NCI-H2107 (cell line): ENCODE data around the gene TTC9C.
"Not testable (repeated sequence)": the region's sequence is repeated elsewhere in the genome, so short reads cannot be mapped to it uniquely, and the experiment has no call there.

Source experiments
- DNase-seq: peaks from one replicate; lab custom pipeline; 2025; lab: John Stamatoyannopoulos, UW

TTC9C gene

DNA sequence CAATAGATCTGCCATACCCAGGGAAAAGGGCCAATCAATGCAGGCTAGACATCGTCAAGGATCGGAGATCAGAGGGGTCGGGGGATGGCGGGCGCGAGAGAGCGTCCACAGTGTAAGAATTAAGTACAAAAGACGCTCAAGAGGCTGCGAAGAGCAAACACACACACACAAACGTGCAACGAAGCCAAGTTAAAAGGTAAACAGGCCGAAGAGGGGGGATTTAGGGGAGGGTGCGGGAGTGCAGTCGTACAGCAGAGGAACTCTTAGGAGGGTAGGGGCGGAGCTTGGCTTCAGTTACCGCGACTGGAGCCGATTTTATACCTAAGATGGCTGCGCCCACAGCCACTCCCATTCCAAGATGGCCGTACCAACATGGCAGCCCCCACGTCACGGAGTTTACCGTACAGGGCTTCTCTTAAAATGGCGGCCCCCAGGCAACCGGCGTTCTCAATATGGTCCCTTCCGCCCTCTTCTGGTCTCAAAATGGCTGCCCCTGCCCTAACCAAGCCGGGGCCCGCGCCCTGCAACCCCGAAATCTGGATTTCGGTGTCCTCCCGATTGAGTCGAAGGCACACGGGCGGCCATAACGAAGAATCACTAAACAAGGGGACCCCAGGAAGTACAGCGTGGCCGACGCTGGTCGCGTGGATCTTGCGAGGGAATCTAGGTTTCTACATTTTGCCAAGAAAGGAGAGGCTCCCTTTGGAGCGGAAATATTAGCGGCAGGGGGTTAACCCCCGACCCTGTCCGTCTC lies 18.9 kb upstream of the TTC9C start:
- peak; percentile 98 for DNase-seq

DNA sequence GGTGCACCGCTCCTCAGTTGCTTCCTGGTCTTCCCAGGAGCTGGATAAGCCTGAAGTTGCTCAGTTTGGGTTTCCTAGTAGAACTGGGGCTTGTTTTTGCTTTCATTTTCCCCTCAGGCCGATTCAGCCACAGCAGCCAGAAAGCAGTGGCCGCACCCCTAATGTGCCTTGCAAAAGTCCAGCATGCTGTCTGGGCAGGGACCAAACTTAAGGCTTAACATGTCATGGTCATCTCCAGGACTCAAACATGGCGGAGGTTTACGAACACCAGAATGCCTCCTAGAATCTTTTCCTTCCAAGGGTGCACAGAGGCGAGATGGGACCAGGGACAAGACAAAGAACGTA lies 18.3 kb upstream of the TTC9C start:
- DNase-seq: no peak

DNA sequence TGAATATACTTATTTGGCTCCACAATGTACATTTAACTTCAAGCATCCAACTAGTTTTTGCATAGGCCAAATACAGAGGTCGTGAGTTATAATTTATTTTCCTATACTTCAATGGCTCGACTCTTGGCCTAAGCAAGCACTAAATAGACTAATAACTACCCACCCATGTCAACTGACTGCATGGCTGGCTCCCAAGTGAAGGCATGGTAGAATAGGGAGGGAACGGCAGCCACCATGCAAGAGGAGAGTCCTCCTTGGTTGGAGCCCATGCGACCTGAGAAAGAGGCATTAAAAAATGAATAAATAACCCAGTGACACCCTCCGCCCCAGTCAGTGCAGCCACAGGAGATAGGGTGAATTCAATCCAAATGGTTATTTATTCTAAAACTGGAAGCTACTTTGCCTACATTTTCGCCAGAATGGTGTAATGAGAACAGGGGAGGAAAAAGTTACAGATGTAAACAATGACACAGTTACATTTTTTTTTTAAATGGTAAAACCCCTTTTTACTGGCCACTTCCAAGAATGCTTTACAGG lies 15.9 kb upstream of the TTC9C start:
- DNase-seq: no peak

DNA sequence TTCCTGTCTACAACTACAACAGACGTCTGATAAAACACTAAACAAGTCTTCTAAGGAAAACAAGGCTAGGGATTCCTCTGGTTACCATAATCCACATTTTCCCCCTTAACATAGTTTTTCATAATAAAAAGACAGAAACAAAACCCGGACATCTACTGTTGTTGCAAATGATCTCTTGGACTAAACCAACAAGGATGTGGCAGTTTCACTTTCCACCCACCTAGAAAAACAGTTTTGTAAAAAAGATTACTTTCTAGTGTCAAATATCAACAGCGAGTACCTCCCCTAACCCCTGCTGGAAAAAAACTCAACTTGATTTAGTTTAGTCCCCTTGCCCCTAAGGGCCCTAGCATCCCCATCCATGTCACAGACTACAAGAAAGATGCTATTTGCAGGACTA lies 15.4 kb upstream of the TTC9C start:
- DNase-seq: no peak

DNA sequence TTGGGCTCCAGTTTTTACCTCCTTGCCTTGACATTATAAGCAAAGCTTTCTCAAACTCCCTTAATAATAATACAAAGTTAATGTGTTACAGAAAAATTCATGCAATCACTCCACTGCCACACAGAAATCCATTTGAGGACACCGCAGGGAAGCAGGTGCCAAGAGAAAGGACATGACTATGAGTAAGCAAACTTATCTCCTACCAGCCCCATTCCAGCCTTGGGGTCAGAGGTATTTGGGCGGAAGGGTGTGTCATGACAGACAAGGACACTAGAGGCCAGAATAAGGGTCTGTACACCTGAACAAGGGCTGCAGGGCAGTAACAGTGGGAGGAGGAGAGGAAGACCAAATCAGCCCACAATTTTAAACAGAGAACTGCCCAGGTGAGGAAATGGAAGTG lies 14.9 kb upstream of the TTC9C start:
- DNase-seq: no peak

DNA sequence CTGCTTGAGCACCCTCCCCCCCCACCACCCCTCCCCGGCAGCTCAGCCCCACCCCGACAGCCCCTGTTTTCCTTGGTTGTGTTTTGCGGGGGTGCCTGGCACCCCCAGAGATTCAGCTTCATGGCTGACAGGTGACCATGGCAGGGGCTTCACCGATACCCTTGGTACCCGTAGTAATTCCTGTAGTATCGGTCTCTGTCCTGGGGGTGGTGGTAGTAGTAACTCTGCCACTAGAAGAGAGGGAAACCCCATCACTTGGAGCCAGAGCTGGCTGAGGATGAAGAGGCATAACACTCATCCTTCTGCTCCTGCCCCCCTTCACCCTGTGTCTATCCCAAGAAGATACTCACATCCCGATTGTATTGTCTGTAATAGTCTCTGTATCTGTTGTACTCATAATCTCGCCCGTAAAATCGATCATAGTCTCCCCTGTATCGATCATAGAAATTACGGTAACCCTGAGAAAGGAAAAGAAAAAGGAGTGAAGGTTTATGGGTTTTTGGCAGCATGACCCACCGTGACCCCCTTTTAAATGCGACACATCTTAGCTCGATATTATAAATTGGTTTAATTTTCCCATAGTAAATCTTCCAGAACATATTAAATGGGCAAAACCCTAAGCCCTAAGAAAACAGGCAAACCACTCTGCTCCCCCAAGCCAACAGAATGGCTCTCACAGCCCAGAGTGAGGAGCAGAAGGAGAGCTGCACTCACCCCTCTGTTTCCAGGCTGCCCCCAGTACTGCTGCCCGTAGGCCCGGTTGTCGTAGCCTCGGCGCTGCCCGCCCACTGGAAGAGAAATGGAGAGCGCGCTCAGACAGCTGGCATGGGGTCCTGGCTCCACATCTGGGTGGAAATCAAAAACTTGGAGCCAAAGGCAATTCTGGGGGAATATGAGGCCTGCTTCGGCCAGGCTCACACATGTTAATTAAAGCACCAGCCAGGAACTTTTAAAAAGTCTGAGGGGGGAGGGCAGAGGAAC lies 12.8 kb upstream of the TTC9C start:
- DNase-seq: no peak

DNA sequence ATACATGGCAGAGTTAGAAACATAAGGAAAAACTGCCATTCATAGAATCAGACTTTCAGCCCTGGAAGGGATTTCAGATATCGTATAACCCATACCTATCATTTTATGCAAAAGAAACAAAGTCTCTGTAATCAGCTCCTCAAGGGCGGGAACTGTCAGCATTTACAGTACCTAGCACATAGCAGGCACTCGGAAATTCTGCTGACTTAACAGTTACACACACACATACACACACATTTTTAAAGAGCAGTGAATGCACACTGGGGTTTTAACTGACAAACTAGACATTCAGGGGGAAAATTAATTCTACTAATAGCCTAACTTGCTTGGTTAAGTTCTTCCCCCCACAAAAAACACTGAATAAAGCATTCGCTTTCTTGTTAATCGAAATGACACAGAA lies 12.1 kb upstream of the TTC9C start:
- DNase-seq: no peak

DNA sequence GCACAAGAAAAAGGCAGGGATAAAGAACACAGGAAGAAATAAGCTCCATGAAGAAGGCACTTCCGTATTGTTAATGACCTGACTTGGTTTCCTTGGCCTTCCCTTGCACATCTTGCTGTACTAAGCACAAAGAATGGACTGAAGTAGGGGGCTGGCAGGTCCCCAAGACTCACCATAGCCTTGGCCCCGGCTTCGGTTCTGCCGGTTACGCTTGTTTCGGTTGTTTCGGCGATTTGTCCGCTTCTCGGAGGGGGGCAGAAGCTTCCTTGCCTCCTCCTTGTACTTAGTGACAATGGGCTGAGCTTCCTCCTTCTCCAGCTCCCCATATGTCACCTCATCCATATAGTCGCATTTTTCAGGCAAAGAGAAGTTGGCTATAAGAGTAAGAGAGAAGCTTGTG lies 11.5 kb upstream of the TTC9C start:
- DNase-seq: no peak

DNA sequence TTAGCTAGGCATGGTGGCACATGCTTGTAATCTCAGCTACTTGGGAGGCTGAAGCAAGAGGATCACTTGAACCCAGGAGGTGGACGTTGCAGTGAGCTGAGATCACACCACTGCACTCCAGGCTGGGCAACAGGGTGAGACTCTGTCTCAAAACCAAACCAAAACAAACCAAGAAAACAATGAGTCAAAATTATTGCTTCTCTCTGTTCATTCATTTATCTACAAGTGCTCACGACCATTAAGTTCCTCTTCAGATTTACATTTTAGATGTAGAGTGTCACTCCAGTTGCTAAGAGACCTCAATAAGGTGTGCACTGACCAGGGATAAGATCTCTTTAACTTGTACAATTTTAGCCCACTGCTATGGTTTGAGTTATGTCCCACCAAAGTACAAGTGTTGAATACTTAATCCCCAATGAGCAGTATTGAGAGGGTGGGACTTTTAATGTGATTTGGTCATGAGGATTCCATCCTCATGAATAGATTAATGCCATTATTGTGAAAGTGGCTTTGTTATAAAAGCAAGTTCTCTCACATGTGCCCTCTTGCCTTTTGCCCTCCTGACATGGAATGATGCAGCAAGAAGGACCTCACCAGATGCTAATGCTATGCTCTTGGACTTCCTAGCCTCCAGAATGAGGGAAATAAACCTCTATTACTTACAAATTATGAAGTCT lies 8.8 kb upstream of the TTC9C start:
- DNase-seq: no peak

DNA sequence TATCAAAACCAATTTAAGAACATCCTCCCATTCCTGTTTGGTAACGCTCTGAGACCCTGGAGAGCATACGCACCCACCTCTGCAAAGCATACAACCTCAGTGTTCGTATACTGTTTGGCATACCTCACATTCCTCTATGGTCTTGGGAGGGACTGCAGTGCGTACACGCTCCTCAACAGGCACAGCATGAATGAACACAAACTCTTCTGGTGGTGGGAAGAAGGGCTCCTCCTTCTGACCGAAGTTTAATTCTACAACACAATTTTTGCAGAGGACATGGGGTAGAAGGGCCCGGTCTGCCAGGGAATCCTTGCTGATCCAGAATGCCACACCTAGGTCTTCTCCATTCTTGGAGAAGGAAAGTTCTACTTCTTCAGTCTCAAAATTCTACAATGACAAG lies 6.3 kb upstream of the TTC9C start:
- DNase-seq: no peak

DNA sequence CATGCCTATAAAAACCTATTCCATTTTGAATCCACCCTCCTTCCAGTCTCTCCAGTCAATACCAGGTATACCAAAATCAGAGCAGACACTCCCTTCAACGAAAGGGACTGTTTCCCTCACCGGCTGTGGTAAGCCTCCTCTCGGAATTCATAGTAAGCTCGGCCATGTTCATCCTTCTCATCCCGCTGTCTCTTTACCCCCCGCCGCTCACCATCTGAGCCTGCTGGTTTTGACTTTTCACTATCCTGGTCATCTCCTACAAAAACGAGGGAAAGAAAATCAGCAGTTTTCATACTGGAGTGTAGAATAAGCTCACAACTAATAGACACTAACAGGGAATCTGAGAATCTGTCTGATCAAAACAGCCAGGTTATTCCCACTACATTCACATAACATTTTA lies 4.1 kb upstream of the TTC9C start:
- DNase-seq: no peak

DNA sequence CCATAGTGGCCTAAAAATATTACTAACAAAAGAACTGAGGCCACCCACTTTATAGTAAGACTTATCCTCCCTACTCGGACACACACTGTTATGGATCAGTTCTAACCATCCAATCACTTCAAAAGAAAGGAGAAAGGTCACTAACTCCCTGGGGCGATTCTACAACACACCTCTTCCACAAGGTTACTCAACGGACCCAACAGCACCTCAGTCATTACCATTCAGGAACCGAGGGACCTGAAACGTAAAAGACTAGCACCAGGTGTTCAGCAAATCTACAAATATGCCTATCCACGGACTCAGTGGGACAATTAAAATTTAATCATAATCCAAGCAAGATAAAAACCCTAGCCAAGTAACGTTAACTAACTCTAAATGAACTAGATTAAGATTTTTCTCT lies 2.6 kb upstream of the TTC9C start:
- DNase-seq: no peak

DNA sequence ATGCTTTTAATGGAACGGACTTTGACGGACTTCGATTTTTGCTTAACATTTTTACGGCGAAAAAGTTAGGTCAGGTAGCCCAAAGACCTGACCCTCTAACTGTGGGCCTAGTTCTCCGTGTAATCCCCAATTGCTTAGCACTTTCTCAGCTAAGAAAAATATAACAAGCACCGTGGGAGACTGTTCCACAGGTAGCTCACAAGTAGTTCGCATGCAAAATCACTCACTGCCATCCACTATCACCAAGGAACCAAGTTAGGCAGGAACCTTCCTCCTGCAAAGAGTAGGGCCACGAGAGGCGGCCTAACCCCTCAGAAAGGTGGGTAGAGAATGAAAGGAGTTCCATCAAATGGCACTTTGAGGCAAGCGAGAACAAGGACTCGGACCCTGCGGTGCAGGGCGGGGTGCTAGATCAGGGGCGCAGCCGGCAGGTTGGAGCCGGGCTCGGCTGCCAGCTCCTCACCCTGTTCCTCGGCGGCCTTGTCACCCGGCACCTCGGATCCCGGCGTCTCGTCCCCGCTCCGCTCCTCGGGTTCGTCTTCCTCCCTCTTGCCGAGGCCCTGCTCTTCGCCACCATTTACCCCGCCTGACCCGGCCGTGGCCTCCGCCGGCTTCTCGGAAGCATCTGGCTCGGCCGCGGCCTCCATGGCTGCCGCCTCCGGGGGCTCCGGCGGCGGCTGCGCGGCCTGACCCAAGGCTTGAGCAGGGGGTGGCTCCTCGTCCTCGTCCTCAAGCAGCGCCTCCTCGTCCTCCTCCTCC lies 2.0 kb upstream of the TTC9C start:
- DNase-seq: no peak

DNA sequence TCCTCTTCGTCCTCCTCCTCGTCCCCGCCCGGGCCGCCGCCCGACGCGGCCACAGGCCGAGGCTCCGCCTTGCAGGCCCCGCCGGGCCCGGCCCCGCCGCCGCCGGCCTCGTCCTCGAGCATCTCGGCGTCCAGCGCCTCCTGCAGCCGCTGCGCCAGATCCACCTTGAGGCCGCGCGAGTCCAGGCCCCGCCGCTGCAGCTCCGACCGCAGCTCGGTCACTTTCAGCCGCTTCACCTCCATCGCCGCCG lies 1.4 kb upstream of the TTC9C start:
- DNase-seq: no peak

DNA sequence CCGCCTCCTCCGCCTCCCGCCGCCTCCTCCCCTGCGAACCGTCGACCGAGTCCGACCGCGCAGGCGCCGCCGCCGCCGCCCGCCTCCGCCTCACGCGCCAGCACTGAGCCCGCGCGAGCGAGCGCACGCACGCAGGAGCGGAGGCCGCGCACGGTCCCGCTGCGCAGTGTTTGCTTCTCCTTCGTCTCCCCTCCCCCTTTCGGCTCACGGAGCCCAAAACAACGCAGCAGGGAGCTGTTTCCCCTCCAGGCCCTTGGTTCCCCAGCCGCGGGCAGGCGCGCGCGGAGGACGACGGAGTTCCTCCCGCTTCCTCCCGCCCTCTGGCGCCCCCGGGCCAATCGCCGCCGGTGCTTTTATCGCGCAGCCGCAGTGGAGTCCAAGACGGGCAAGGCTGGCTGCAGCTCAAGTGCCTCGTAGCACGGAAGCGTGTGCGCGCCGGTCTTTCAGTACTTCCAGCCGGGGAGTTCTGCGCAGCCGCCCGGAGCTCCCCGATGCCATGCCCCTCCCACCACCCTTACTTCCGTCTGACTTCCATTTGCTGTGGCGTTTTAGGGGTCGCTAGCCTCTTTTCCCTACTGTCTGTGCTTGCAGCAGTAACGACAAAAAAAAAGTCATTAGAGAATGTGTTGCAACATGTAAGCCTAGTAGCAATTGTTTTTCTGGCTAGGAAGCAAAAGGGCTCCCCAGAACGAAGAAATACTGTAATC lies 968 bp upstream of the TTC9C start, which contains the start of gene HNRNPUL2:
Gene HNRNPUL2 (minus strand): TSS at position 293 of the 707 bp plus-strand sequence. CDS start 301 bp downstream, outside the sequence.
- DNase-seq: peak; percentile 96

DNA sequence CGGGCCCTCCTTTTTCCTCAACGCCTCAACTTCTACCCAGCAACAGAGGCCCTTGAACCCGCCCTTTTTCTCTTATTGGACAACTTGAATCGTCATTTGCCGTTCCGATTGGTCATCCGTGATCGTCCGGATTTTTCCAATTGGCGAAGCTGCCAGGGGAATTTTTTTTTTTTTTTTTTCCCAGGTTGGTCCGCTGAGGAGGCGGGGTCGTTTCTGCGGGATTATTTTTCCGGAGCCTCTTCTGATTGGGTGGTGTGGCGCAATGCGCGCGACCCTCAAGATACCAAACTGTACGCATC lies 465 bp upstream of the TTC9C start:
- DNase-seq: peak; percentile 97

DNA sequence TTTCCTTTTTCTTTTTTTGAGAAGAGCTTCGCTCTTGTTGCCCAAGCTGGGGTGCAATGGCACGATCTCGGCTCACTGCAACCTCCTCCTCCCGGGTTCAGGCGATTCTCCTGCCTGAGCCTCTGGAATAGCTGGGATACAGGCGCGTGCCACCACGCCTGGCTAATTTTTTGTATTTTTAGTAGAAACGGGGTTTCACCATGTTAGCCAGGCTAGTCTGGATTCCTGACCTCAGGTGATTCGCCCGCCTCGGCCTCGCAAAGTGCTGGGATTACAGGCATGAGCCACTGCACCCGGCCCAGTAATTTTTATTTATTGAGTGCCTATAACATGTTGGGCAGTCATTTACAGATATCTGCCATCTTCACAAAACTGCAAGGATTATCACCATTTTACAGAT lies 1.8 kb downstream of the TTC9C start:
- DNase-seq: not testable (repeated sequence)

DNA sequence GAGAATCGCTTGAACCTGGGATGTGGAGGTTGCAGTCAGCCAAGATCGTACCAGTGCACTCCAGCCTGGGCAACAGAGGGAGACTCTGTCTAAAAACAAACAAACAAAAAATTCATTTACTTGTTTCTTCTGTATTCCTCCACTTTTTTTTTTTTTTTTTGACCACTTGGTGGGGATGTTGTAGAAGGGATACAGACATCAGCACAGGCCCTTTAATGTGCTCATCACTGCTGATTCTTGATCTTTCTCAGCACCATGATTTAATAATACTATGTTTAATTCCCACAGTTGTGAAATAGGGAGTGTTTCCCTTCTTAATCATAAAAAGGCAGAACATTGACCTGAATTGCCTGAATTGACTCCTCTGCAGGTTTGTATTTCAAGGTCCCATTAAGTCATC lies 4.5 kb downstream of the TTC9C start:
- no peak for DNase-seq

DNA sequence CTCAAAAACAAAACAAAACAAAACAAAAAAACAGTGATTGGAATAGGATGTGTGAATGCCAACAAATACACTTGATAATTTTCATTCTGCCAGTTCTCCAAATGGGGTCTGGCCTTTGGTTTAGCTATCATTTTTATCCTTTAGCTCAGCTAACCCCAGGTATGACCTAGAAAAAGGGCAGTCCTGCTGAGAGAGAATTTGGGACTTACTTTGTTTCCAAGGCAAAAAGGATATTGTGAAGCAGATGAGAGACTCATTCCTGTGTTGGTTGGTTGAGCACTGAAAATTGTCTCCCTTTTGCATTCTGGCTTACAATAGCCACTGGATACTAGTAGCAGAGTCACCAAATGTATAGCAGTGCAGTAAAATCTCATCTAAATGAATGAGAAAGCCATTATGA lies 8.9 kb downstream of the TTC9C start:
- DNase-seq: no peak

DNA sequence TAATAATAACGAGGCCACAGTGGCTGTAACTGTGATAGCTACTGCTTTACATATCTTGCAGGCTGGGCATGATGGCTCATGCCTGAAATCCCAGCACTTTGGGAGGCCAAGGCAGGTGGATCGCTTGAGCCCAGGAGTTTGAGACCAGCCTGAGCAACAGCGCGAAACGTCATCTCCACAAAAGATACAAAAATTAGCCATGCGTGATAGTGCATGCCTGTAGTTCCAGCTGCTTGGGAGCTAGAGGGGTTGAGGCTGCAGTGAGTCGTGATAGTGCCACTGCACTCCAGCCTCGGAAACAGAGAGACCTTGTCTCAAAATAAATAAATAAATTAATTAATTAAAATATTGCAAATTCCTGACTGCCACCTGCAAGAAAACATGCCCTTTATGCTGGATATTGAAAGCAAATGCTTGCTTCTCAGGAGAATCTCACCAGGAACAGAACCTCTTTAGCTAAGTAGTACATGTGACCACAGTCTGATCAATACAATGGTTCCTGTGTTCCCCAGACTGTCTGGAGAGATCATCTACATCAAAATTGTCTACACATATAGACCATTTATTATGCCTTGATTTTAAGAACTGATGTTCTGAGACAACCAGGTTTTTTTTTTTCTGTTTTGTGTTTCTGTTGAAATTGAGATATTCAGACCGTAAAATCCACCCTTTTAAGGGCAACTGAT lies 19.3 kb downstream of the TTC9C start:
- DNase-seq: no peak

DNA sequence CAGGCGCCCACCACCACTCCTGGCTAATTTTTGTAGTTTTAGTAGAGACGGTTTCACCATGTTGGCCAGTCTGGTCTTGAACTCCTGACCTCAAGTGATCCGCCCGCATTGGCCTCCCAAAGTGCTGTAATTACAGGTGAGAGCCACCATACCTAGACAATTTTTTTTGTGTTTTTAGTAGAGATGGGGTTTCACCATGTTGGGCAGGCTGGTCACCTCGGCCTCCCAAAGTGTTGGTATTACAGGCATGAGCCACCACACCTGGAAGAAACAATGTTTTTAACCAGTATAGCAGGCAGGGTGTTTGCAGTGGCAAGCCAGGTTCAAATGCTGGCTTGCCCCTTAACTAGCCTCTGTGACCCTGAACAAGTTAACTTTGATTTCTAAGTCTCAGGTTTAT lies 21.6 kb downstream of the TTC9C start:
- DNase-seq: not testable (repeated sequence)
